ENCODE measurements around the gene CPNE1.

- TF ChIP-seq, protein P1, sequence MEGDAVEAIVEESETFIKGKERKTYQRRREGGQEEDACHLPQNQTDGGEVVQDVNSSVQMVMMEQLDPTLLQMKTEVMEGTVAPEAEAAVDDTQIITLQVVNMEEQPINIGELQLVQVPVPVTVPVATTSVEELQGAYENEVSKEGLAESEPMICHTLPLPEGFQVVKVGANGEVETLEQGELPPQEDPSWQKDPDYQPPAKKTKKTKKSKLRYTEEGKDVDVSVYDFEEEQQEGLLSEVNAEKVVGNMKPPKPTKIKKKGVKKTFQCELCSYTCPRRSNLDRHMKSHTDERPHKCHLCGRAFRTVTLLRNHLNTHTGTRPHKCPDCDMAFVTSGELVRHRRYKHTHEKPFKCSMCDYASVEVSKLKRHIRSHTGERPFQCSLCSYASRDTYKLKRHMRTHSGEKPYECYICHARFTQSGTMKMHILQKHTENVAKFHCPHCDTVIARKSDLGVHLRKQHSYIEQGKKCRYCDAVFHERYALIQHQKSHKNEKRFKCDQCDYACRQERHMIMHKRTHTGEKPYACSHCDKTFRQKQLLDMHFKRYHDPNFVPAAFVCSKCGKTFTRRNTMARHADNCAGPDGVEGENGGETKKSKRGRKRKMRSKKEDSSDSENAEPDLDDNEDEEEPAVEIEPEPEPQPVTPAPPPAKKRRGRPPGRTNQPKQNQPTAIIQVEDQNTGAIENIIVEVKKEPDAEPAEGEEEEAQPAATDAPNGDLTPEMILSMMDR (IDR thresholded peaks at IDR 0.05 in 4 of 5, conservative IDR thresholded peaks at IDR 0.05 in 1 of 5): no peak
- no peak for TF ChIP-seq POLR2A (IDR thresholded peaks at IDR 0.05)
Observed at GRCh38 chr20:35710039-35710438, 45.3 kb upstream of the CPNE1 start.
